HepG2 (cell line): Measurements from ENCODE around the gene SULT1A3. TPM values are rescaled to one million over a fixed set of nuclear protein-coding genes. Genes with fewer than 3 reads are reported as not detected.

ENCODE experiments used
- DRAP1 ChIP-seq: IDR thresholded peaks from 2 replicates; pipeline ENCODE4 v1.6.1; 2016; ENCODE audit warnings: missing genetic modification reagents, missing compliant biosample characterization
- FOXM1 ChIP-seq: sonication (generic); formaldehyde crosslinking; IDR thresholded peaks from 2 replicates; pipeline ENCODE4 v1.5.0; 2020; ENCODE audit warnings: missing genetic modification reagents
- HBP1 ChIP-seq: IDR thresholded peaks from 2 replicates; pipeline ENCODE4 v1.6.1; 2016; ENCODE audit warnings: low read depth, control low read depth
- HNF1B ChIP-seq: sonication (generic); formaldehyde crosslinking; IDR thresholded peaks from 2 replicates; pipeline ENCODE4 v1.5.1; 2020; ENCODE audit warnings: mild to moderate bottlenecking, moderate library complexity, missing genetic modification reagents
- HOMEZ ChIP-seq: IDR thresholded peaks from 2 replicates; pipeline ENCODE4 v1.6.1; 2016; ENCODE audit warnings: low read depth
- HOXA3 ChIP-seq: sonication (generic); formaldehyde crosslinking; IDR thresholded peaks from 2 replicates; pipeline ENCODE4 v1.5.0; 2020; ENCODE audit warnings: missing genetic modification reagents
- KDM1A ChIP-seq: IDR thresholded peaks from 2 replicates; pipeline ENCODE4 v1.6.1; 2016; ENCODE audit warnings: missing compliant biosample characterization
- NFIB ChIP-seq: sonication (generic); formaldehyde crosslinking; IDR thresholded peaks from 2 replicates; pipeline ENCODE4 v1.9.0; 2021; ENCODE audit warnings: missing genetic modification reagents, mild to moderate bottlenecking, borderline replicate concordance
- PHB2 ChIP-seq: fragments of 450-650 bp; IDR thresholded peaks from 2 replicates; pipeline ENCODE4 v1.6.1; 2018; ENCODE audit not compliant: partially characterized antibody
- SP1 ChIP-seq, 2 experiments: fragments of 450-650 bp in 1 of 2; sonication (generic) in 1 of 2; formaldehyde crosslinking in 1 of 2; IDR thresholded peaks; 2 replicates each; pipeline versions ENCODE4 v1.4.0 to v1.6.1; 2016 to 2020; ENCODE audit warnings: missing genetic modification reagents in 1 of 2
- TAF1 ChIP-seq: sonication (generic); formaldehyde crosslinking; IDR thresholded peaks from 2 replicates; pipeline ENCODE4 v1.4.0; 2020; ENCODE audit warnings: missing genetic modification reagents
- ZBTB1 ChIP-seq: sonication (generic); formaldehyde crosslinking; IDR thresholded peaks from 2 replicates; pipeline ENCODE4 v1.4.0; 2020; ENCODE audit warnings: missing genetic modification reagents, borderline replicate concordance
- ZBTB7B ChIP-seq: sonication (generic); formaldehyde crosslinking; IDR thresholded peaks from 2 replicates; pipeline ENCODE4 v1.4.0; 2020; ENCODE audit warnings: missing genetic modification reagents
- ZFP41 ChIP-seq: sonication (generic); formaldehyde crosslinking; IDR thresholded peaks from 2 replicates; pipeline ENCODE4 v1.4.0; 2020; ENCODE audit warnings: mild to moderate bottlenecking, missing genetic modification reagents, borderline replicate concordance
- ZNF33B ChIP-seq: sonication (generic); formaldehyde crosslinking; IDR thresholded peaks from 2 replicates; pipeline ENCODE4 v1.5.1; 2020; ENCODE audit warnings: mild to moderate bottlenecking, missing genetic modification reagents
- ZNF441 ChIP-seq: sonication (generic); formaldehyde crosslinking; IDR thresholded peaks from 2 replicates; pipeline ENCODE4 v1.7.0; 2021; ENCODE audit warnings: missing genetic modification reagents, borderline replicate concordance
- ZNF503 ChIP-seq: sonication (generic); formaldehyde crosslinking; IDR thresholded peaks from 2 replicates; pipeline ENCODE4 v1.4.0; 2020; ENCODE audit warnings: missing genetic modification reagents
- ZNF639 ChIP-seq: conservative IDR thresholded peaks from 2 replicates; pipeline ENCODE4 v1.6.1; 2018; ENCODE audit warnings: missing genetic modification reagents
- ZNF737 ChIP-seq: sonication (generic); formaldehyde crosslinking; IDR thresholded peaks from 2 replicates; pipeline ENCODE4 v1.5.0; 2020; ENCODE audit warnings: missing genetic modification reagents, mild to moderate bottlenecking, borderline replicate concordance
- ZNF777 ChIP-seq: sonication (generic); formaldehyde crosslinking; IDR thresholded peaks from 2 replicates; pipeline ENCODE4 v1.4.0; 2020; ENCODE audit warnings: missing genetic modification reagents
- ZZZ3 ChIP-seq: sonication (generic); formaldehyde crosslinking; IDR thresholded peaks from 2 replicates; pipeline ENCODE4 v1.4.0; 2020; ENCODE audit warnings: missing genetic modification reagents, mild to moderate bottlenecking, borderline replicate concordance
- polyA plus RNA-seq, 8 experiments: library from polyadenylated mRNA; depleted of rRNA in 3 of 8; stranded (reverse) in 7 of 8; unstranded in 1 of 8; fragments of >200 nt; fragmentation: Illumina TruSeq in 4 of 8; extraction: Trizol in 4 of 8; gene quantifications; 2 replicates each; pipeline versions ENCODE4 v1.2.1 to v1.2.3, GENCODE V29; 2011 to 2016; ENCODE audit warnings: low read depth in 4 of 8, missing spikeins in 1 of 8, mixed read lengths in 1 of 8; ENCODE audit not compliant: insufficient read depth in 1 of 8
- total RNA-seq, 5 experiments: library from RNA; depleted of rRNA; stranded (reverse); fragments of >200 nt; fragmentation: Illumina TruSeq; extraction: Trizol; gene quantifications; 2 replicates each; pipeline ENCODE4 v1.2.3, GENCODE V29; 2016; ENCODE audit warnings: low read depth in 1 of 5

SULT1A3 gene
- total and polyA plus RNA-seq, 2 of the 13 experiments (the other 11 are each of a cell fraction or from before 2014, with no cell fraction given): 21.0 to 28.3 TPM

GRCh38 chr16:30183233-30184095 is 15.6 kb upstream of the SULT1A3 start, which contains the start of gene CORO1A (continued):
- TF ChIP-seq FOXM1 (CRISPR knock-in tag): no peak
- TF ChIP-seq HOXA3: peak; percentile 19; the same call in 1 of the 2 replicates
- TF ChIP-seq ZNF737 (CRISPR knock-in tag): no peak
- TF ChIP-seq PHB2: no peak
- no peak for TF ChIP-seq SP1 (IDR thresholded peaks at IDR 0.05)
- peak; percentile 65 for TF ChIP-seq SP1 (CRISPR knock-in tag; IDR thresholded peaks at IDR 0.05)
- TF ChIP-seq DRAP1: peak; percentile 35; the same call in 1 of the 2 replicates
- TF ChIP-seq ZBTB7B (CRISPR knock-in tag): peak; percentile 41; the same call in 1 of the 2 replicates
- no peak for TF ChIP-seq ZFP41 (CRISPR knock-in tag)
- no peak for TF ChIP-seq HOMEZ (CRISPR knock-in tag)
- no peak for TF ChIP-seq ZZZ3 (CRISPR knock-in tag)
- no peak for TF ChIP-seq ZNF777 (CRISPR knock-in tag)
- TF ChIP-seq ZNF503: 0 out of 2 replicates have a peak, but pooled peaks have one; percentile 31
- TF ChIP-seq ZNF33B (CRISPR knock-in tag): peak; percentile 35; the same call in 1 of the 2 replicates
- TF ChIP-seq TAF1 (CRISPR knock-in tag): peak; percentile 35; the same call in 1 of the 2 replicates
- TF ChIP-seq ZBTB1 (CRISPR knock-in tag): no peak
- TF ChIP-seq ZNF441 (CRISPR knock-in tag): no peak; the same call in 1 of the 2 replicates
- no peak for TF ChIP-seq NFIB (CRISPR knock-in tag)
- 0 out of 2 replicates have a peak, but pooled peaks have one; percentile 57 for TF ChIP-seq HBP1
- 0 out of 2 replicates have a peak, but pooled peaks have one; percentile 15 for TF ChIP-seq ZNF639
- no peak for TF ChIP-seq KDM1A (CRISPR knock-in tag)
- TF ChIP-seq HNF1B: no peak
